ENCODE measurements around the gene ACOXL.

ACOXL gene

GRCh38 chr2:111143107-111143842 is 410.9 kb downstream of the ACOXL start:
- H3K27ac ChIP-seq = no peak overlapping the region
- TF ChIP-seq CTCF (conservative IDR thresholded peaks at IDR 0.05) = no peak

- no peak overlapping the region for H3K27ac ChIP-seq
- no peak for TF ChIP-seq CTCF (conservative IDR thresholded peaks at IDR 0.05)
These were observed 411.4 kb downstream of the ACOXL start for GRCh38 chr2:111143843-111144198.

GRCh38 chr2:111145103-111145760 is 412.9 kb downstream of the ACOXL start:
- H3K27ac ChIP-seq = no peak overlapping the region
- no peak for TF ChIP-seq CTCF (conservative IDR thresholded peaks at IDR 0.05)

GRCh38 chr2:111145951-111146350 is 413.6 kb downstream of the ACOXL start:
- no peak for TF ChIP-seq CTCF (conservative IDR thresholded peaks at IDR 0.05)
- H3K27ac ChIP-seq = peak overlapping the region; percentile 26; the same call in 1 of the 2 replicates

- TF ChIP-seq CTCF (conservative IDR thresholded peaks at IDR 0.05) = no peak
- no peak overlapping the region for H3K27ac ChIP-seq
These were observed 416.0 kb downstream of the ACOXL start for GRCh38 chr2:111148225-111148873.

GRCh38 chr2:111148925-111149324 is 416.6 kb downstream of the ACOXL start:
- no peak overlapping the region for H3K27ac ChIP-seq
- TF ChIP-seq CTCF (conservative IDR thresholded peaks at IDR 0.05) = no peak

GRCh38 chr2:111149882-111150455 is 417.6 kb downstream of the ACOXL start:
- no peak overlapping the region for H3K27ac ChIP-seq
- TF ChIP-seq CTCF (conservative IDR thresholded peaks at IDR 0.05) = no peak

All from VCaP (cell line).